ENCODE measurements around the gene ID4.

The ID4 gene

GRCh38 chr6:19865178-19865577, 28.0 kb downstream of the ID4 start:
- TF ChIP-seq CTCF (IDR thresholded peaks at IDR 0.05; ENCODE audit: low read length) (no peak), EZH2 (IDR thresholded peaks at IDR 0.05; ENCODE audit: borderline replicate concordance, low read length) (no peak)

GRCh38 chr6:19866173-19866984, 29.2 kb downstream of the ID4 start:
- Histone ChIP-seq H3K36me3 (ENCODE audit: insufficient read depth, low read length) (no peaks in the 10 kb centered on the region), H3K27me3 (ENCODE audit: insufficient read depth, low read length) (no peaks in the 10 kb centered on the region), H3K9me2 (ENCODE audit: low read depth, low read length) (no peaks in the 10 kb centered on the region), H3K27ac (ENCODE audit: low read depth, low read length, poor library complexity, severe bottlenecking) (no peak overlapping the region), H2AFZ (ENCODE audit: low read length) (no peak overlapping the region), H3K9me3 (ENCODE audit: low read length) (no peaks in the 10 kb centered on the region), H4K20me1 (ENCODE audit: insufficient read depth, low read length) (no peaks in the 10 kb centered on the region), H3F3A (ENCODE audit: insufficient read depth, low read length) (no peaks in the 10 kb centered on the region), H3K4me1 (ENCODE audit: insufficient read depth, low read length, severe bottlenecking) (no peaks in the 10 kb centered on the region), H3K79me2 (ENCODE audit: insufficient read depth, low read length) (no peaks in the 10 kb centered on the region), H3K9ac (ENCODE audit: low read length) (no peak overlapping the region), H3K4me2 (ENCODE audit: low read length) (no peak overlapping the region), H3K4me3 (ENCODE audit: low read depth, low read length, poor library complexity, severe bottlenecking) (no peak overlapping the region)
- TF ChIP-seq EZH2 (IDR thresholded peaks at IDR 0.05; ENCODE audit: borderline replicate concordance, low read length) (no peak), CTCF (IDR thresholded peaks at IDR 0.05; ENCODE audit: low read length) (no peak)

More at GRCh38 chr6:19865178-19865577, 28.0 kb downstream of the ID4 start:
- Histone ChIP-seq H3K4me3 (ENCODE audit: low read depth, low read length, poor library complexity, severe bottlenecking) (no peak overlapping the region), H3K27ac (ENCODE audit: low read depth, low read length, poor library complexity, severe bottlenecking) (no peak overlapping the region), H3K4me2 (ENCODE audit: low read length) (no peak overlapping the region), H3K9me2 (ENCODE audit: low read depth, low read length) (no peaks in the 10 kb centered on the region), H3K9me3 (ENCODE audit: low read length) (no peaks in the 10 kb centered on the region), H3K9ac (ENCODE audit: low read length) (no peak overlapping the region), H3K79me2 (ENCODE audit: insufficient read depth, low read length) (no peaks in the 10 kb centered on the region), H3F3A (ENCODE audit: insufficient read depth, low read length) (no peaks in the 10 kb centered on the region), H2AFZ (ENCODE audit: low read length) (no peak overlapping the region), H3K36me3 (ENCODE audit: insufficient read depth, low read length) (no peaks in the 10 kb centered on the region), H4K20me1 (ENCODE audit: insufficient read depth, low read length) (no peaks in the 10 kb centered on the region), H3K4me1 (ENCODE audit: insufficient read depth, low read length, severe bottlenecking) (no peaks in the 10 kb centered on the region), H3K27me3 (ENCODE audit: insufficient read depth, low read length) (no peaks in the 10 kb centered on the region)

GRCh38 chr6:19866985-19867627, 29.9 kb downstream of the ID4 start:
- Histone ChIP-seq H3K9me2 (ENCODE audit: low read depth, low read length) (no peaks in the 10 kb centered on the region), H3K4me1 (ENCODE audit: insufficient read depth, low read length, severe bottlenecking) (no peaks in the 10 kb centered on the region), H3K27ac (ENCODE audit: low read depth, low read length, poor library complexity, severe bottlenecking) (no peak overlapping the region), H3K4me3 (ENCODE audit: low read depth, low read length, poor library complexity, severe bottlenecking) (no peak overlapping the region), H2AFZ (ENCODE audit: low read length) (no peak overlapping the region), H3F3A (ENCODE audit: insufficient read depth, low read length) (no peaks in the 10 kb centered on the region), H3K79me2 (ENCODE audit: insufficient read depth, low read length) (no peaks in the 10 kb centered on the region), H3K9ac (ENCODE audit: low read length) (no peak overlapping the region), H3K4me2 (ENCODE audit: low read length) (no peak overlapping the region), H4K20me1 (ENCODE audit: insufficient read depth, low read length) (no peaks in the 10 kb centered on the region), H3K36me3 (ENCODE audit: insufficient read depth, low read length) (no peaks in the 10 kb centered on the region), H3K9me3 (ENCODE audit: low read length) (no peaks in the 10 kb centered on the region), H3K27me3 (ENCODE audit: insufficient read depth, low read length) (no peaks in the 10 kb centered on the region)
- no peak for TF ChIP-seq CTCF (IDR thresholded peaks at IDR 0.05; ENCODE audit: low read length)
- no peak for TF ChIP-seq EZH2 (IDR thresholded peaks at IDR 0.05; ENCODE audit: borderline replicate concordance, low read length)

Data from OCI-LY1 (cell line).